ENCODE measurements around the gene TACSTD2.
A peak's percentile ranks its signal among the peaks of the same experiment; 100 is the strongest.
"Not testable (repeated sequence)": the region's sequence is repeated elsewhere in the genome, so short reads cannot be mapped to it uniquely, and the experiment has no call there.

The TACSTD2 gene

DNA sequence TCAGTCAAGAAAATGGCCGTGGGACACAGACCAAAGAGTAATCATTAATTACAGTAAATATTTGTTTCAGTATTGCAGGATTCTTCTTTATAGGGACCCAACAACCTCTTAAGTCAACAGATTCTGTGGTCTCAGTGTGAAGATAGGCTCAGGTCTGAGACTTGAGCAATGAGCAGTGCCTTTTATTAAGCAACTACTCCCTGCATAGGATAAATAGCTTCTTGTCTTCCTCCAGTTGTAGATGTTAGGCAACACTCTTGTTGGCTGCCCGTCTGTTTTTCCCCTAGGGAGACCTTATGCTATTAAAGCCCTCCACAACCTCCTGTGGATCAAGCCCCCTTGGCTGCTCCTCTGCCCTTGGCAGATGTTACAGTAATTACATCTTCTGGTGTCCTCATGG lies 28.7 kb downstream of the TACSTD2 start:
- no peak for DNase-seq (ENCODE audit: low read depth)
- TF ChIP-seq, protein P1, sequence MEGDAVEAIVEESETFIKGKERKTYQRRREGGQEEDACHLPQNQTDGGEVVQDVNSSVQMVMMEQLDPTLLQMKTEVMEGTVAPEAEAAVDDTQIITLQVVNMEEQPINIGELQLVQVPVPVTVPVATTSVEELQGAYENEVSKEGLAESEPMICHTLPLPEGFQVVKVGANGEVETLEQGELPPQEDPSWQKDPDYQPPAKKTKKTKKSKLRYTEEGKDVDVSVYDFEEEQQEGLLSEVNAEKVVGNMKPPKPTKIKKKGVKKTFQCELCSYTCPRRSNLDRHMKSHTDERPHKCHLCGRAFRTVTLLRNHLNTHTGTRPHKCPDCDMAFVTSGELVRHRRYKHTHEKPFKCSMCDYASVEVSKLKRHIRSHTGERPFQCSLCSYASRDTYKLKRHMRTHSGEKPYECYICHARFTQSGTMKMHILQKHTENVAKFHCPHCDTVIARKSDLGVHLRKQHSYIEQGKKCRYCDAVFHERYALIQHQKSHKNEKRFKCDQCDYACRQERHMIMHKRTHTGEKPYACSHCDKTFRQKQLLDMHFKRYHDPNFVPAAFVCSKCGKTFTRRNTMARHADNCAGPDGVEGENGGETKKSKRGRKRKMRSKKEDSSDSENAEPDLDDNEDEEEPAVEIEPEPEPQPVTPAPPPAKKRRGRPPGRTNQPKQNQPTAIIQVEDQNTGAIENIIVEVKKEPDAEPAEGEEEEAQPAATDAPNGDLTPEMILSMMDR (IDR thresholded peaks at IDR 0.05; ENCODE audit: insufficient read depth, low read depth, low read length, missing control alignments) = no peak

DNA sequence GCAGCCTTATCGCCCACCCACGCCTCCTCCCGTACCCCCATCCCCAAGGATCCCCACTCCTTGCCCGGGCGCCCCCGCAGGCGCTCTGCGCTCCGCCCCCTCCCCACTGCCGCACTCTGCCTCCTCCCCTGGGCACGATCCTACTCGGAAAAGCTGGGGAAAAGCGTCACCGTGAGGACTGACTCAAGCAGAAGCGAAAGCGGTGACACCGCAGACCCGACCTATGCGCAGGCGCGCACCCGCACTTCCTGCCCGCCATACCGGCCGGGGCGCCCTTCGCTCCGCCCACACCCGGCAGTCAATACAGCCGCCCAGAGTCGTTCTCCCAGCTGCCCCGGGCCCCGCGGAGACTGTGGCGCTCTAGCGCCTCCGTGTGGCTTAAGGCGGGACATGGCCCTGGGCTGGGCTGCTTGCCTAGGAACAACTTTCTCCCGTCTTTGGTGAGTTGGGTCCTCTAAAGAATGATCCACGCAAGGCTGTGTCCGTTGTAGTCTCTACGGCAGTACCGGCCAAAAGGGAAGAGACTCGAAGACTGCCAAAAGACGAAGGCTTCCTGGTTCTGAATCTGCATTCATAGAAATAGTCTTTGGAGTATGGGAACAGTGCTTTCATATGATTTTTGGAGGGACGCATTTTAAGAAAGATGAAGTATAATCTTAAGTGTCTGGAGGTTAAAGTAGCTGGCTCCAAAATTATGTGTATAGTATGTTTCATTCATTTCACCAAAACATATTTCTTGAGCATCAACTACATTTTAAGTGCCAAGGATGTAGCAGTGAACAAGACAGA lies 30.3 kb downstream of the TACSTD2 start, which contains the start of gene OMA1:
TSS of gene OMA1 (minus strand) at position 207 of the 789 bp plus-strand sequence. CDS start 7,432 bp downstream, outside the sequence.
- TF ChIP-seq, protein P1 (IDR thresholded peaks at IDR 0.05; ENCODE audit: insufficient read depth, low read depth, low read length, missing control alignments) = peak; percentile 89
- H3K4me3 ChIP-seq (ENCODE audit: low read length) = peak within 1 kb of the TSS; percentile 73
- DNase-seq (ENCODE audit: low read depth) = peak; percentile 98

More for the DNA sequence above, 28.7 kb downstream of the TACSTD2 start:
- no peak overlapping the region for H3K4me3 ChIP-seq (ENCODE audit: low read length)

DNA sequence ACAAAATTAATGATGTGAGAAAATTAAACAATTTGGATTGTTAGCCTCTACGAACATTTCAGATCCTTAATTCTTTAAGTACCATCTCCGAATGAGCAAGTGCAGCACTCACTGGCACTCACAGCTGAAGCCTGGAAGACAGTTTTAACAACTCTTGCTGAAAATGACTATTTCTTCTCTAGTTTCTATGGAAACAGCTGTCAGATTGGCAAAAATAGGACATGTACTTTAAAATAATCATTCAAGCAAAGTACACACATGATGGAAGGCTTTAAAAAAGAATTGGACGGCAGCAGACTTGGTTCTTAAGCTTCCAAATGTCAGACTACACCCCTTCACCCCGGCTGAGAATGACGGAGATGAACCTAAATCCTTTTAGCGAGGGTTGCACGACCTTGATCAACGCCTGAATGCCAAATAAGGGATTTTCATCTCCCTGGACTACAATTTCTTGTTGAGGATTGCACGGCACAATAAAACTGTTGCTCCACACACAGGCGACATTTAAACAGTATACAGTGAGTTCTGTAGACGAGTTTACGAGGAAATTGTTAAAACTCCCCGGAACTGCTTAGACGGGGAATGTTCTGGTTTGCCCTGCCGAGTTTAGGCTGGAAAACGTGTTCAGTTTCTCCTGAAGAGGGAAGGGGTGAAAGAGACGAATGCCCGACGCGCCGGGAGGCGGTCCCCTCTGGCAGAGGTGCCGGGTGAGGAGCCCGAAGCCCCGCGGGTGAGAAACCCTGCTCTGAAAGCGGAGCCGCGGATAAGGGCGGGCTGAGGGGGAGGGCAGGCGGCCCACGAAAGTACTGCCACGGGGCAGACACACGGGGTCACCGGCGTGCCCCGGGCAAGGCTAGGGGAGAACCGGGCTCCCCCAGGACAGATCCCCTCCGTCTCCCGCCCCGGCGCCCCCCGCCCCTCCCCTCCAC lies 31.2 kb downstream of the TACSTD2 start:
- TF ChIP-seq, protein P1 (IDR thresholded peaks at IDR 0.05; ENCODE audit: insufficient read depth, low read depth, low read length, missing control alignments) = no peak
- H3K4me3 ChIP-seq (ENCODE audit: low read length) = peak overlapping the region; percentile 73
- DNase-seq (ENCODE audit: low read depth) = peak; percentile 70

DNA sequence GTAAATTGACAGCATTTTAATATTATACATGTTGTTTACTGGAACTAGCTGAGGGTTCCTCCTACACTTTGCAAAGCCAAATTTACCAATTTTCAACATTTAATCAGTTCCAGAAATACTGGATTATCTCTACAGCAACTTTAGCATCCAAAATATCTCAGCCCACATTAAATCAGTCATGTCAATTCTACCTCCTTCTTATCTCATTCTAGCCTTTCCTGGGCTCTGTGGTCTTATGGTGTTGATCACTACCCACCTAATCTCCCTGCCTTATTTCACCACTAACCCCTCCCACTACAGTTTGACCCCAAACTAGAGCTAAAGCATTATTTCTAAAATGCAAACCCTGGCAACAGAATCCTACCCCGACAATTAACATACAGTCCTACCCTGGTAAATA lies 33.8 kb downstream of the TACSTD2 start:
- H3K4me3 ChIP-seq (ENCODE audit: low read length) = no peak overlapping the region
- TF ChIP-seq, protein P1 (IDR thresholded peaks at IDR 0.05; ENCODE audit: insufficient read depth, low read depth, low read length, missing control alignments) = no peak
- DNase-seq (ENCODE audit: low read depth) = no peak

DNA sequence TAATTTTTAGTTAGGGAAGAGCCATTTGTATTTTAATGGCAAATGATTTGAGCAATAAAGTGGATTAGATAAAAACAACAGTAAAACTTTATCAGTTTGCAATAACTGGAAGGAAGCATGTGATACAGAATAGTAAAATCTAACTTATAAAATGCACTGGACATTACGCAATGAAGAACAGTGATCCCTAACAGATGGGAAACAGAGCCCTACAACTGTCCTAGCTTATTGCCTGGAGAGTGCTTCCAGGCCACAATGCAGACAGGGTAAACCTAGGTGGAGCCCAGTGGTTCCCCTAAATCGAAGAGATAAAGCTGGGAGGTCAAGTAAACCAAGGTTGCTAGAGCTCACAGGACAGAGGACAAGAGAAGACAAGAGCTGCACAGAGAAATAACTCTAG lies 37.5 kb downstream of the TACSTD2 start:
- no peak for DNase-seq (ENCODE audit: low read depth)

DNA sequence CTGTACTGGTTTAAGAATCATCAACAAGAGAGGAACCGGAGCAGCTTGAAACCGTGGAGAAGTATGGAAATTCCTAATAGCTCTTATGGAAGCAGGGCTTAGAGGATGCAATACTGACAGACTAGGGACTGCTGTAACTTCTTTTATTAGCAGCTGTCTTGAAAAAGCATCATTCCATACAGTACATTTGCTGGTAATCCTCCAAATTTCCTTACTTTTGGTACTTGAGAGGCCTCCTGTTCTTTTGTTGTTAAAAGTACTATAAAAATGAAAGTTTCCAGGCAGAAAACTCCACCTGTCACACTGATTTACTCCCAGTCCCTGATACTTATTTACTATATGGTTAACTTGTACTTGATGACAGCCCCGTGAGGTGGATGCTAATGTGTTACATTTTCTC lies 38.2 kb downstream of the TACSTD2 start:
- TF ChIP-seq, protein P1 (IDR thresholded peaks at IDR 0.05; ENCODE audit: insufficient read depth, low read depth, low read length, missing control alignments) = no peak
- H3K4me3 ChIP-seq (ENCODE audit: low read length) = no peak overlapping the region
- DNase-seq (ENCODE audit: low read depth) = no peak

More for the DNA sequence above, 37.5 kb downstream of the TACSTD2 start:
- H3K4me3 ChIP-seq (ENCODE audit: low read length) = no peak overlapping the region
- TF ChIP-seq, protein P1 (IDR thresholded peaks at IDR 0.05; ENCODE audit: insufficient read depth, low read depth, low read length, missing control alignments) = no peak

DNA sequence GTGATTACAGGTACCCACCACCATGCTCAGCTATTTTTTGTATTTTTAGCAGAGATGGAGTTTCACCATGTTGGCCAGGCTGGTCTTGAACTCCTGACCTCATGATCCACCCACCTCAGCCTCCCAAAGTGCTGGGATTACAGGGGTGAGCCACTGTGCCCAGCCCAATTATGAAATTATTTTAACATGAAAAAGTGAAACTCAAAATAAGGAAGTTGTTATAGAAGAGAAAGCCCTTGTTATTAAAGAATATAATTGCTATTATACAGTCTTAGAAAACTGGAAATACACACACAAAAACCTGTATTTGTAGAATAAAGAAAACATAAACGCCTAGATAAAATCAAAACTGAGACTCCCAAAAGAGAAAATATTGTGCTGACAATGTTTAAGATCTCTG lies 45.2 kb downstream of the TACSTD2 start:
- not testable (repeated sequence) for H3K4me3 ChIP-seq (ENCODE audit: low read length); DNase-seq (ENCODE audit: low read depth)
